T-helper 22 cell (primary cell): Measurements from ENCODE around the gene NRIP1.
"Not testable (repeated sequence)": the region's sequence is repeated elsewhere in the genome, so short reads cannot be mapped to it uniquely, and the experiment has no call there.

Experiments
- DNase-seq: peaks from one replicate; pipeline ENCODE4 v3.0.0-alpha.2; 2020; ENCODE audit warnings: low read depth

NRIP1 gene

GRCh38 chr21:15037095-15037899 lies 27.5 kb downstream of the NRIP1 start:
- DNase-seq, result no peak

- no peak for DNase-seq
Measured at GRCh38 chr21:15036189-15036588, 28.6 kb downstream of the NRIP1 start.

- DNase-seq, result no peak
Measured at GRCh38 chr21:15034126-15034853, 30.5 kb downstream of the NRIP1 start.

GRCh38 chr21:15031790-15032357 lies 32.9 kb downstream of the NRIP1 start:
- no peak for DNase-seq

GRCh38 chr21:15031362-15031761 lies 33.4 kb downstream of the NRIP1 start:
- DNase-seq, result not testable (repeated sequence)

GRCh38 chr21:15030861-15031260 lies 33.9 kb downstream of the NRIP1 start:
- DNase-seq, result not testable (repeated sequence)

- DNase-seq, result no peak
Measured at GRCh38 chr21:15029077-15029476, 35.7 kb downstream of the NRIP1 start.

GRCh38 chr21:15028186-15028585 lies 36.6 kb downstream of the NRIP1 start:
- no peak for DNase-seq

- no peak for DNase-seq
Measured at GRCh38 chr21:15027056-15027455, 37.7 kb downstream of the NRIP1 start.

- DNase-seq, result no peak
Measured at GRCh38 chr21:15026370-15026769, 38.4 kb downstream of the NRIP1 start.

- DNase-seq, result no peak
Measured at GRCh38 chr21:15023776-15024175, 41.0 kb downstream of the NRIP1 start.

- DNase-seq, result no peak
Measured at GRCh38 chr21:15022608-15023261, 42.1 kb downstream of the NRIP1 start.

GRCh38 chr21:15020797-15021196 lies 44.0 kb downstream of the NRIP1 start:
- DNase-seq, result no peak

GRCh38 chr21:15018382-15018781 lies 46.4 kb downstream of the NRIP1 start:
- no peak for DNase-seq

GRCh38 chr21:15015622-15016471 lies 49.0 kb downstream of the NRIP1 start:
- DNase-seq, result no peak

GRCh38 chr21:15014221-15014620 lies 50.6 kb downstream of the NRIP1 start:
- DNase-seq, result no peak

- DNase-seq, result no peak
Measured at GRCh38 chr21:15011967-15012366, 52.8 kb downstream of the NRIP1 start.

- no peak for DNase-seq
Measured at GRCh38 chr21:15010645-15011044, 54.2 kb downstream of the NRIP1 start.

- DNase-seq, result no peak
Measured at GRCh38 chr21:15009837-15010363, 54.9 kb downstream of the NRIP1 start.

- DNase-seq, result no peak
Measured at GRCh38 chr21:15007716-15008296, 57.0 kb downstream of the NRIP1 start.
